ENCODE measurements around the gene ERN1. TPM values are rescaled to one million over a fixed set of nuclear protein-coding genes. Genes with fewer than 3 reads are reported as not detected.

The ERN1 gene
- total RNA-seq, result 13.8 and 33.4 TPM in 2 replicates

DNA sequence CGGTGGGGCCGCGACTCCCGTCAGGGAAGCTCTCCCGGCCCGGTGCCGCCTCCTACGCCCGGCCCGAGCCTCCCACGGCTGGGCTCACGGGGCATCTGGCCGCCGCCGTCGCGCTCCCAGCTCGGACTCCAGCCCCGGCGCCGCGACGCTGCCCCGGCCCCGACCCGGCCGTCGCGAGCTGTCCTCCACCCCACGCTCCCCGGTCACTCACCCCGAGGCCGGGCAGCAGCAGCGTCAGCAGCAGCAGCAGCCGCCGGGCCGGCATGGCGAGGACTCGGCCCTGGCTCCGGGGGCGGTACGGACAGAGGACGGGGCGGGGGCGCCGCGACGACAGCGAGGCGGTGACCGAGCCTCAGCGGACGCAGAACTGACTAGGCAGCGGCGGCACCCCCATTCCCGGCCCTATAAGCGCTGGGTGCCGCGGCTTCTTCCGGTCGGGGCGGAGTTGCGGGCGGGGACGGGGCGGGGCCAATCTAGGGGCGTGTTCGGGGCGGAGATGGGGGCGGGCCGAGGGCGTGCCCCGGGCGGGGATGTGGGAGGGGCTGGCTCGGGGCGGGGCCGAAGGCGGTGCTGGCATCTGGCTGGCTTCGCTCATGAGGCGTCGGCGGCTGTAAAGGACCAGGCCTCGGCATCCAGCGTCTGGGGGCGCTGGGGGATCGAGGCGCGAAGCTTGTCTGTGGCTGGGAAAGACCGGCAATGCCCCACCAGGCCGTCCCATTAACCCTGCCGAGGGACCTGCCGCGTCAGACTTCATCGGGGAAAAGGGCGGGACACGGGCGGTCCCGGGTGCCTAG lies at the start of gene ERN1:
TSS of gene ERN1 (minus strand) at position 380 of the 794 bp plus-strand sequence. CDS start at position 265, 115 bp downstream.

GRCh38 chr17:64020056-64020766 lies 109.7 kb downstream of the ERN1 start, which contains the start of gene ICAM2:
ICAM2 (minus strand) TSS chr17:64020633; CDS start chr17:64006691, 13,942 bp downstream.

DNA sequence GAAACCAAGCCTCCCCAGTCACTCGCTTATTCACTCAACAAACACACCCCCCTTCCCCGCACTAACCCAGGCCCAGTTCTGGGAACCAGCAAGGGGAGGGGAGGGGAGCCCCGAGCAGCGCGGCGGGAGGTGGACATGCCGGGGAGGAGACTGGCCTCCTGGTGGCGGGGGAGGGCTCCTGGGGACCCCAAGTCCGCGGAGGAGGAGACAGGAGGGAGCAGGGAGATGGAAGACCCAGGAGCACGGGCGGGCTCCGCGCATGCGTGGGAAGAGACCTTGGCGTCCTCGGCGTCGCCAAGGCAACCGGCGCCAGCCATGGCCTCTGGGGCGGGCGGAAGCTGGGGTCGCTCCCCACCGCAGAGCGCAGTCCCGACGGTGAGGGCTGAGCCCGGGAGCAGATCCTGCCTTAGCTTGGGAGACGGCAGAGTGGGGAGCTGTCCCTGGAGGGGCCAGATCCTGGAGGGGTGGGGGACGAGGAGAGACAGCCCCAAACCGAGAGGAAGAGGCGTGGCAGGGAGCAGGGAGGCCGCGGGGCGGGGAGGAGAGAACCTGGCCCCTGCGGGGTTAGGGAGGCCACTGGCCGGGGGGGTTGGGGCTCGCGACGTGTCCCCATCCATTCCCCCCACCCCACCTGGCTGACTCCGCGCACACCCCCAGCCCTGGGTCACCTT lies 131.8 kb downstream of the ERN1 start, which contains the start of gene PRR29:
TSS of gene PRR29 (plus strand) at position 302 of the 671 bp plus-strand sequence. CDS start at position 316, 14 bp downstream.

Other genes starting within 250 kb of the ERN1 start
- not detected in 2 replicates for gene GH2, start 248.2 kb downstream of the ERN1 start, total RNA-seq
- gene CSH1, start 233.6 kb downstream of the ERN1 start, total RNA-seq, result not detected in 2 replicates
- not detected in 2 replicates for gene CSHL1, start 218.9 kb downstream of the ERN1 start, total RNA-seq
- not detected in 2 replicates for gene GH1, start 211.3 kb downstream of the ERN1 start, total RNA-seq
- 0.12 TPM in 1 of 2 replicates, not detected in the other for gene CD79B, start 197.8 kb downstream of the ERN1 start, total RNA-seq
- gene SCN4A, start 157.2 kb downstream of the ERN1 start, total RNA-seq, result under 0.01 TPM in 2 replicates
- 0.11 and 0.25 TPM in 2 replicates for gene PRR29, start 131.8 kb downstream of the ERN1 start, total RNA-seq
- 1.2 and 3.4 TPM in 2 replicates for gene ICAM2, start 109.5 kb downstream of the ERN1 start, total RNA-seq
- 23.8 and 31.4 TPM in 2 replicates for gene TEX2, start 133.1 kb upstream of the ERN1 start, total RNA-seq

Data from uterine smooth muscle cell (primary cell).